Measurements from ENCODE around the gene LHX3. TPM values are rescaled to one million over a fixed set of nuclear protein-coding genes. Genes with fewer than 3 reads are reported as not detected.

Gene LHX3
- total and polyA plus RNA-seq, 4 donors: not detected

GRCh38 chr9:136244969-136245218 is 40.0 kb upstream of the LHX3 start:
- DNase-seq (no peak), ATAC-seq (ENCODE audit: insufficient read depth, low FRiP score) (no peak)
- H3K9ac ChIP-seq (ENCODE audit: insufficient read depth in 1 of 2, low read length in 2 of 2): peak overlapping the region in 1 of 2 donors; percentile 52
- H3K27ac ChIP-seq (ENCODE audit: low read depth in 1 of 2, low read length in 1 of 2): no peak overlapping the region
- no peaks in the 10 kb centered on the region for H3K9me3 ChIP-seq (ENCODE audit: control insufficient read depth in 4 of 4, insufficient read depth in 3 of 4, low read length in 3 of 4)
- H3K4me3 ChIP-seq: peak overlapping the region; percentile 86
- H3K36me3 ChIP-seq (ENCODE audit: control insufficient read depth in 4 of 4, insufficient read depth in 4 of 4, low read length in 4 of 4): no peaks in the 10 kb centered on the region
- WGBS, 2 donors: 3 to 4% methylated on average over 6 of the region's 6 CpGs
- TF ChIP-seq CTCF (IDR thresholded peaks at IDR 0.05; ENCODE audit: control extremely low read depth, extremely low read depth): no peak
- H3K27me3 ChIP-seq (ENCODE audit: control insufficient read depth in 3 of 3, insufficient read depth in 3 of 3, low read length in 2 of 3): peaks cover 0 to 3% (median 0%) of the 10 kb centered on the region in 3 donors
- peaks cover 6 to 13% (median 11%) of the 10 kb centered on the region in 5 donors for H3K4me1 ChIP-seq (ENCODE audit: control insufficient read depth in 5 of 5, insufficient read depth in 5 of 5, low read length in 5 of 5)

- Histone ChIP-seq H3K36me3 (ENCODE audit: control insufficient read depth in 4 of 4, insufficient read depth in 4 of 4, low read length in 4 of 4) (no peaks in the 10 kb centered on the region), H3K4me3 (no peak overlapping the region), H3K27me3 (ENCODE audit: control insufficient read depth in 3 of 3, insufficient read depth in 3 of 3, low read length in 2 of 3) (peaks cover 0 to 3% (median 0%) of the 10 kb centered on the region in 3 donors), H3K4me1 (ENCODE audit: control insufficient read depth in 5 of 5, insufficient read depth in 5 of 5, low read length in 5 of 5) (peaks cover 6 to 15% (median 13%) of the 10 kb centered on the region in 5 donors), H3K9me3 (ENCODE audit: control insufficient read depth in 4 of 4, insufficient read depth in 3 of 4, low read length in 3 of 4) (no peaks in the 10 kb centered on the region), H3K27ac (ENCODE audit: low read depth in 1 of 2, low read length in 1 of 2) (no peak overlapping the region), H3K9ac (ENCODE audit: insufficient read depth in 1 of 2, low read length in 2 of 2) (no peak overlapping the region)
- DNase-seq (no peak), ATAC-seq (ENCODE audit: insufficient read depth, low FRiP score) (no peak)
- TF ChIP-seq CTCF (IDR thresholded peaks at IDR 0.05; ENCODE audit: control extremely low read depth, extremely low read depth): no peak
- 31 to 33% methylated on average over 11 of the region's 11 CpGs for WGBS, 2 donors
These were observed 39.4 kb upstream of the LHX3 start for GRCh38 chr9:136244122-136244968.

- peaks cover 0 to 3% (median 0%) of the 10 kb centered on the region in 3 donors for H3K27me3 ChIP-seq (ENCODE audit: control insufficient read depth in 3 of 3, insufficient read depth in 3 of 3, low read length in 2 of 3)
- TF ChIP-seq CTCF (IDR thresholded peaks at IDR 0.05; ENCODE audit: control extremely low read depth, extremely low read depth): no peak
- H3K4me1 ChIP-seq (ENCODE audit: control insufficient read depth in 5 of 5, insufficient read depth in 5 of 5, low read length in 5 of 5): peaks cover 6 to 17% (median 13%) of the 10 kb centered on the region in 5 donors
- no peak overlapping the region for H3K27ac ChIP-seq (ENCODE audit: low read depth in 1 of 2, low read length in 1 of 2)
- ATAC-seq (ENCODE audit: insufficient read depth, low FRiP score) (no peak), DNase-seq (no peak)
- no peaks in the 10 kb centered on the region for H3K9me3 ChIP-seq (ENCODE audit: control insufficient read depth in 4 of 4, insufficient read depth in 3 of 4, low read length in 3 of 4)
- WGBS, 2 donors: 74 to 77% methylated on average over 4 of the region's 4 CpGs
- no peak overlapping the region for H3K9ac ChIP-seq (ENCODE audit: insufficient read depth in 1 of 2, low read length in 2 of 2)
- H3K4me3 ChIP-seq: no peak overlapping the region
- no peaks in the 10 kb centered on the region for H3K36me3 ChIP-seq (ENCODE audit: control insufficient read depth in 4 of 4, insufficient read depth in 4 of 4, low read length in 4 of 4)
These were observed 38.7 kb upstream of the LHX3 start for GRCh38 chr9:136243631-136244030.
